Amniotic epithelial cell (primary cell): ENCODE results near the gene CGGBP1.
A peak's percentile ranks its signal among the peaks of the same experiment; 100 is the strongest.
"Not testable (repeated sequence)": the region's sequence is repeated elsewhere in the genome, so short reads cannot be mapped to it uniquely, and the experiment has no call there.

Source experiments
- DNase-seq: peaks from one replicate; pipeline ENCODE4 v3.0.0-alpha.2; 2010; ENCODE audit warnings: low read depth

The CGGBP1 gene

DNA sequence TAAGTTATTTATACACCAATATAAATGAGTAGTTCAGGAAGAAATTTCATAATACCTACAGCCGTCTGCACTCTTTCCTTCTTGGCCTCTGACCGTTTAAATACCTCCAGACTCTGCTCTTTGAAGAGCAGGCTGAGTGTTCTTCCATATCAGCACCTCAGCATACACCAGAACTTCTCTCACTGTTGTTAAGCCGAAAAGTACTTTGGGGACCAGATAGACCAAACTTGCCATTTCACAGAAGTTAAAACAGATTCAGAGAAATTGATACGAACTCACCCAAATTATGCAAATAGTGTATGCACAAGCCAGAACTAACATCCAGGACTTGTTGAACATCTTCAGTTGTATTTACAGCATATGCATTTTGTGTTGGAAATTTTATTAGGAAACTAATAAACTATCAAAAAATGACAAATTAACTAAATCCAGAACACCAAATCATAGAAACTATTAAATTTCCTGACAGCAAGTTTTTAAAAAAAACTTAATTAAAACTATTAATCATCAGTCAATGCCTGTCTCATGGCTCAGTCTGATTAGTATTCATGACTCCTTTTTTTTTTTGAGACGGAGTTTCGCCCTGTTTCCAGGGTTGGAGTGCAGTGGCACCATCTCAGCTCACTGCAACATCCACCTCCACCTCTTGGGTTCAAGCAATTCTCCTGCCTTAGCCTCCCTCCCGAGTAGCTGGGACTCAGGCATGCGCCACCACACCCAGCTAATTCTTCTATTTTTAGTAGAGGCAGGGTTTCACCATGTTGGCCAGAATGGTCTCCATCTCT is 24.1 kb downstream of the CGGBP1 start:
- DNase-seq = peak; percentile 25

DNA sequence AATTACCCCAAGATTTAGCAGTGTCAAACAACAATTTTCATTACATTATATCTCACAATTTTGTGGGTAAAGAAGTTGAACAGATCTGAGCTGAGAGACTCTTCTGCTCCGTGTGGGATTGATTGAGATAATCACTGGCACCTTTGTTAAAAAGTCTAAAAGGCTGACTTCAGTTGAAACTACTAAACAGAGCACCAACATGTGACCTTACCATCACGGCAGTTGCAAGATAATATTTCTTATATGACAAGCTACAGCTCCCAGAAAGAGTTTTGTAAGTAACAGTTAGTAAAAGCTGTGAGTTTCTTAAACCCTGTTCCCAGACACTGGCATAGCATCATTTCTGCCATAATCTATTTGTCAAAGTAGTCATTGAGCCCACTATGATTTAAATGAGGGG is 25.0 kb downstream of the CGGBP1 start:
- no peak for DNase-seq

GRCh38 chr3:88033079-88033478 is 25.7 kb downstream of the CGGBP1 start:
- DNase-seq = no peak

DNA sequence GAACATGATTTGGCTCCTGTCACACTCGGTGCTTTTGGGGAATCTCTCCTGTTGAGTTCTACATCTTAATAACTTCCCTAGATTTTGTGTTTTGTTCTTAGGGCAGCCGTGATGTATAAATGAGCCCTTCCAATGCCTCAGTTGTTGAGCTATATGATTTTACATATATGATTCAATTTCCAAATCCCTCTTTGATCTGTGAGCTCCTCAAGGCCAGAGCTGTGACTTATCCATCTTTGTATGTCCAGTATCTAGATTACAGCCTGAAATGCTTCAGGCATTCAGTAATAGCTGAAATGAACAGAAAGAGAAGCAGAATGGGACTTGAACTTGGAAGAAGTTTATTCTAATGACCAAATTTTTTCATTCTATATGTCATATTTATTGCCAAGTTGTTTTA is 26.6 kb downstream of the CGGBP1 start:
- no peak for DNase-seq

DNA sequence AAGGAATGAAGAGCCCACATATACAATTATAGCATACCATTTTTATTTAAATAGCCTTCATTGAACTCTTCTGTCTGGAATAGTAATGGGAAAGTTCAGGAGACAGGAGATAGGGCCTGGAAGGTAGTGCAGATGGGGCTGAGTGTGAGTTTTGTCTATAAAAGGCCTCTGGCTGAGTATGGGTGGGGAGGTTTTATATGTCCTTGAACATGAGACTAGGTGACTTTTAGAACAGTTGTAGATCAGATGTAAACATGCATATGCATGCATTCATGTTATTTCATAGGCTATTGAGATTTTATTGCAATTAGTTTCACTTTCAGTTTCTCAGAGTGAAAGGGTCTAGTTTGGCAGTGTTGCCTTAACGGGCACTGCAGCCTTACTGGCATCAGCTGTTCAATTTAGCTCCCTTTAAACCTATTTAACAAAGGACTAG is 27.1 kb downstream of the CGGBP1 start:
- peak; percentile 35 for DNase-seq

DNA sequence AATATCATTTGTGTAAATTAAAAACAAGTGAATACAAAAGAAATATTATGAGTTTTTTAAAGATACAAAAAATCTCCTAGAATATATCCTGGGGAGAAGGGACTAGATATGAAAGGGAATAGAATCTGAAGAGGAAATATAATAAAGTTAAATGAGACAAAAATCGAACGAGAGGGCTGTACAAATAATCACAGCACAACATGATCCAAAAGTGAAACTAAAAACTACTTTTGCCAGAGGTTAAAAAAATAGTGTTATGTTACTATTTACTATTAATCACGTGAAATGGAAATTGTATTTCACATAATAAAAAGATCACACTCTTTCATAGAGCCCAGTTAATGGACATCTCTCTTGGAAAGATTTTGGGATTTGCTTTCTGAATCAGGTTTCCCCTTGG is 28.6 kb downstream of the CGGBP1 start:
- DNase-seq = no peak

- no peak for DNase-seq
These were observed 29.9 kb downstream of the CGGBP1 start for GRCh38 chr3:88028876-88029275.

DNA sequence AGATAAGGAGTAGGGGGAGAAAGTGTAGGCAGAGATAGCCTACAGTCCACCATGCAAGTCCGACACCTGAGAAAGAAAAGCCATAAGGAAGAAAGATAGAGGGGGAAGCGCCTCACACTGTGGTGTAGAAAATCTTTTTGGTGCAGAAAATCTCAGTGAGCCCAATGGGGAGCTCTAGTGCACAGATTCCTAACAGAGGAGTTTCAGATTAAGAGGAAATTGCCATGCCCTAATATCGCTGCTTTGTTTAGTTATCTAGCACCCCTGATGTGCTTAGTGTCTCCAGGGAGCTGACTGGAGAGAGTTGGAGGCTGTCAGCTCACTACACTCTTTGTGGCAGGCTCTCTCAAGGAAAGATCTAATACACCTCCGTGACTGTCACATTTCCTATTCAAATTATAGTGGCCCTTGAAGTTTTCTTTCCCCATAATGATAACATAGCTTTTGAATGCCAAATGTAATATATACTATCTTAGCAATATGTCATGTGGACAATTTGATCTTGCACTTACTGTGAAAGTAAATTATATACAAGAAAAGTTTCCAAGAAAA is 33.7 kb downstream of the CGGBP1 start:
- no peak for DNase-seq

DNA sequence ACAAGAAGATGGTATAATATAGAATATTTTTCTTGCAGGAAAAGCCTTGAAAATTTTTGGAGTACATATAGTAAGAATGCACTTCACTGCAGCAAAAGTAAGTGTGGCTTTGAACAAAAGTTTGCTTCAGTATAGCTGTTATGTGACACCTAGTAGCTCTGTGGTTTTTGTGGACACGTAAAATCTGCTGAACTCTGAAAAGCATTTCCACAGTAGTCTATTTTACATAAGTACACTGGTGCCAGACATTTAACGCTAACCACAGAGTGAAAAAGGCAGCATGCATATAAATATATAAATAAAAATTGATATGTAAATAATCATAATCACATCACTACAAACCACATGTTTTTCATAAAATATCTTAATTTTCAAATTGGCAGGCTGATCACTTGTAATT is 39.8 kb downstream of the CGGBP1 start:
- no peak for DNase-seq

GRCh38 chr3:88015656-88016055 is 43.1 kb downstream of the CGGBP1 start:
- DNase-seq = not testable (repeated sequence)

DNA sequence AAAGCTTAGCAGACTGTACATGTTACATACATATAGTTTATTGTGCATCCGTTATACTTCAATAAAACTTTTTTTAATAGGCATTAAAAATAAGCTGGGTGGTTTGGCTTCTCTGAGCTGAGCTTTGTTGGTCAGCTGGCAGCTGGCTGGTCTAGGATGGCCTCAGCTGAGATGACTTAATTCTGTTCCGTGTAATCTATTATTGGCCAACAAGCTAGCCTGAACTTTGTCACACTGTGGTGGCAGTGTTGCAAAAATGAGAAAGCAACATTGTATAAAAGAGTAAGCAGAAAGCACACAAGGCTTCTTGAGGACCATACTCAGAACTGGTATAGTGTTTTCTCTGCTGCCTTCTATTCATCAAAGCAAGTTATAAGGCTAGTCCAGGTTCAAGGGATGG is 45.2 kb downstream of the CGGBP1 start:
- no peak for DNase-seq

DNA sequence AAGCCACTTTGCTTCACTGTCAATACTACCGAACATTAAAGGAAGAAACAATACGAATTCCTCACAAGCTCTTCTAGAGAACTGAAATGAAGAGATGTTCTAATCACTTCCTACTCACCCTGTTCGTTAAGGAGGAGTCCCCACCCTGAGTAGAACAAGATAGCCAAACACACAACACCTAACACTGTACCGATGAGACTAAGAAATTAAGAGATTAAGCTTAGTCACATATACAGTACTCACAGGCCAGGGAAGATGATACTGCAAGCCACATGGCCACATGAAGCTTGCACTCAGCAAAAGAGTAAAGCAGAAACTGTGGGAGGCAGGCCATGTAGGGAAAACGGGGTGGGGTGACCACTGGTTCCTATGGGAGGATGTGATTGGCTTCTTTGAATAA is 48.0 kb downstream of the CGGBP1 start:
- DNase-seq = no peak

GRCh38 chr3:88009066-88009465 is 49.7 kb downstream of the CGGBP1 start:
- no peak for DNase-seq

- DNase-seq = peak; percentile 36
These were observed 53.7 kb downstream of the CGGBP1 start for GRCh38 chr3:88005066-88005465.

DNA sequence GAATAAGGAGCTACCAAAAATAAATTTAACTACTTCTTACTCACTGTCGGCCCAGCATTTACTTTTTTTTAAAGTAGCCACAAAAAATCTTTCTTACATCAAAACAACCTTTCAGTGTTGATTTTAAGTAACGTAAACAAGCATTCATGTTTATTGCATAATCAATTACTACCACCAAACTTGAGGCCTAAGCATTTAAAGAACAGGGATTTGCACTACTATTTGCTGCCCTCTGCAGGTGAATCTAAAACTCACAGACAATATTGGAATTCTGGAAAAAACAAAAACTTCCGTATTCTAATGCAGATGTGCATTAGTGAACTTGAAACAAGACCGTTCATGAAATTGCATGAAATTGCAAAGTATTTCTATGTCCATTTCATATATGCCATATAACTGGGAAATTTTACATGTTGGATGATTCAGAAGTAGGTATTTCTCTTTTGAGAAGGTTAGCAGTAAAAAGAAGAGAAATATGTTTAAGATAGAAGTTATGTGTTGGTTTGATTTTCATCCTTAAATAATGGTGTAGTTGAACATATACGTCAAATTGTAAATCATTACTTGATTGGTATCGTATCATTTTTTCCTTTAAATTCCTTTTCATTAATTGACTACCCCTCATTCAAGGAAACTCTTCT is 55.6 kb downstream of the CGGBP1 start:
- peak; percentile 57 for DNase-seq

DNA sequence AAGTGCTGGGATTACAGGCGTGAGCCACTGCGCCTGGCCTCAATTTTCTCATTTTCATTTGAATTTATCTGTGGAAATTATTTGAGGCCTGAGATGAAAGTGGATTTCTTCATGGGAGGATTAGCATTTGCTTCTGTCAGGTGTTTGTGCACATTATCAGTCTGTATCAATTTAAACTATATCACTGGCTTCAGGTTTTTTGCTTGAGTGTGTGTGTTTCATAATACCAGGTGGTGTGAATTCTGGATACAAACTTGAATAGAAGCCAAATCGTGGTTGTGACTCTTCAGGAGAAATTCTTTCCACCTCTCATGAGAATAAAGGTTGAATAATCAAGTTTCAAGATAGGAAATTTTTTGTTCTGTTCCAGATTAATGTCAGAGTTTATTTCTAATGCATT is 56.4 kb downstream of the CGGBP1 start:
- no peak for DNase-seq
